OCI-LY3 (cell line): ENCODE data around the gene OXLD1.

ENCODE experiments used
- H2AFZ ChIP-seq: fragments of 200-600, 300-600 bp; shearing (Covaris generic); 2 replicates; pipeline ENCODE4 v1.6.0; 2014; ENCODE audit warnings: antibody characterized with exemption, low read depth, low read length
- H3K27ac ChIP-seq: fragments of 200-600, 300-600 bp; sonication (generic); 2 replicates; pipeline ENCODE4 v1.5.1; 2014; ENCODE audit warnings: mild to moderate bottlenecking, low read length, moderate library complexity, mixed read lengths
- H3K27me3 ChIP-seq: fragments of 200-600, 300-600 bp; sonication (generic); 2 replicates; pipeline ENCODE4 v1.6.1; 2014; ENCODE audit warnings: low read depth, low read length, mixed read lengths
- H3K36me3 ChIP-seq: fragments of 200-600, 300-600 bp; sonication (generic); replicated peaks from 2 replicates; pipeline ENCODE3; 2014; ENCODE audit warnings: low read depth, low read length, mixed read lengths
- H3K4me1 ChIP-seq: fragments of 300-600, 200-600 bp; sonication (generic); 2 replicates; pipeline ENCODE4 v1.6.1; 2014; ENCODE audit warnings: low read length, mixed read lengths
- H3K4me2 ChIP-seq: fragments of 200-600, 300-600 bp; sonication (generic); 2 replicates; pipeline ENCODE4 v1.6.1; 2014; ENCODE audit warnings: low read length, mixed read lengths
- H3K4me3 ChIP-seq: fragments of 300-600, 200-600 bp; sonication (generic); 2 replicates; pipeline ENCODE4 v1.5.1; 2014; ENCODE audit warnings: antibody characterized with exemption, mild to moderate bottlenecking, low read length, moderate library complexity
- H3K79me2 ChIP-seq: fragments of 300-600, 200-600 bp; shearing (Covaris generic); 2 replicates; pipeline ENCODE4 v1.6.1; 2014; ENCODE audit warnings: mild to moderate bottlenecking, low read length, mixed read lengths
- H3K9ac ChIP-seq: fragments of 300-600, 200-600 bp; shearing (Covaris generic); 2 replicates; pipeline ENCODE4 v1.6.0; 2014; ENCODE audit warnings: mild to moderate bottlenecking, low read length, moderate library complexity
- H3K9me3 ChIP-seq: fragments of 200-600, 300-600 bp; shearing (Covaris generic); 2 replicates; pipeline ENCODE4 v1.6.1; 2014; ENCODE audit warnings: low read length, mixed read lengths; ENCODE audit not compliant: insufficient read depth
- H4K20me1 ChIP-seq: fragments of 200-600, 300-600 bp; sonication (generic); 2 replicates; pipeline ENCODE4 v1.6.1; 2016; ENCODE audit warnings: low read length, mixed read lengths; ENCODE audit not compliant: insufficient read depth
- CTCF ChIP-seq: fragments of 200-600, 300-600 bp; sonication (generic); IDR thresholded peaks from 2 replicates; pipeline ENCODE4 v1.5.1; 2014; ENCODE audit warnings: antibody characterized with exemption, low read length, low read depth
- EZH2phosphoT487 ChIP-seq: fragments of 200-600 bp; shearing (Covaris generic); IDR thresholded peaks from 2 replicates; pipeline ENCODE4 v1.6.1; 2018; ENCODE audit warnings: antibody characterized with exemption, mixed run types, low read depth

Gene OXLD1

GRCh38 chr17:81655378-81656117 lies 10.9 kb downstream of the OXLD1 start:
- no peaks in the 10 kb centered on the region for H3K9me3 ChIP-seq
- no peaks in the 10 kb centered on the region for H3K36me3 ChIP-seq
- no peaks in the 10 kb centered on the region for H3K79me2 ChIP-seq
- no peak for TF ChIP-seq CTCF
- no peak for TF ChIP-seq EZH2phosphoT487
- peaks cover 8% of the 10 kb centered on the region for H3K4me1 ChIP-seq
- H3K27me3 ChIP-seq, result no peaks in the 10 kb centered on the region
- H3K27ac ChIP-seq, result no peak overlapping the region
- no peak overlapping the region for H3K4me2 ChIP-seq
- no peak overlapping the region for H3K4me3 ChIP-seq
- H3K9ac ChIP-seq, result no peak overlapping the region
- no peak overlapping the region for H2AFZ ChIP-seq
- no peaks in the 10 kb centered on the region for H4K20me1 ChIP-seq

GRCh38 chr17:81652906-81653771 lies 13.3 kb downstream of the OXLD1 start:
- Histone ChIP-seq H3K9me3 (no peaks in the 10 kb centered on the region), H3K4me3 (no peak overlapping the region), H3K27ac (no peak overlapping the region), H3K4me1 (0 out of 2 replicates have a peak, but pooled peaks cover 2% of the 10 kb centered on the region), H4K20me1 (no peaks in the 10 kb centered on the region), H3K27me3 (no peaks in the 10 kb centered on the region), H2AFZ (no peak overlapping the region), H3K79me2 (no peaks in the 10 kb centered on the region), H3K9ac (no peak overlapping the region), H3K36me3 (no peaks in the 10 kb centered on the region), H3K4me2 (no peak overlapping the region)
- no peak for TF ChIP-seq EZH2phosphoT487
- TF ChIP-seq CTCF, result no peak

DNA sequence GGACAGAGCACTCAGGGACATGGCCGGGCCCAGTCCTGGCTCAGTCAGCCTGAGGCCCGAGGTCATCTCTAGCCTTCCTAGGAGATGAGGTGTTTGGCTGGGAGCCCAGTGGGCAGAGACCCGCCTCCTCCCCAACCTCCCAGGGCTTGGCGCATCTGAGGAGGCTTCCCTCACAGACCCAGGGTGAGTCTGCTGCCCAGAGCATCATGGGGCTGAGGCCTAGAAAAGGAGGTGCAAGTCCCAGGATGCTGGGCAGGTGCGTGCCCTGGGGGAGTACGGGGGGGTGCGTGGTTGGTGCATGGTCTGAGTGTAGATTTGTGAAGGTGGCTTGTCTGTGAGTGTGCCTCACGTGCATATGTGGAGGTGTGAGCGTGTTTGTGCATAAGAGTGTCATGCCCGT lies 14.7 kb downstream of the OXLD1 start:
- Histone ChIP-seq H3K9ac (no peak overlapping the region), H4K20me1 (no peaks in the 10 kb centered on the region), H3K27ac (no peak overlapping the region), H2AFZ (no peak overlapping the region), H3K4me1 (0 out of 2 replicates have a peak, but pooled peaks cover 2% of the 10 kb centered on the region), H3K27me3 (no peaks in the 10 kb centered on the region), H3K4me3 (no peak overlapping the region), H3K9me3 (no peaks in the 10 kb centered on the region), H3K79me2 (no peaks in the 10 kb centered on the region), H3K36me3 (no peaks in the 10 kb centered on the region), H3K4me2 (no peak overlapping the region)
- TF ChIP-seq CTCF (no peak), EZH2phosphoT487 (no peak)

DNA sequence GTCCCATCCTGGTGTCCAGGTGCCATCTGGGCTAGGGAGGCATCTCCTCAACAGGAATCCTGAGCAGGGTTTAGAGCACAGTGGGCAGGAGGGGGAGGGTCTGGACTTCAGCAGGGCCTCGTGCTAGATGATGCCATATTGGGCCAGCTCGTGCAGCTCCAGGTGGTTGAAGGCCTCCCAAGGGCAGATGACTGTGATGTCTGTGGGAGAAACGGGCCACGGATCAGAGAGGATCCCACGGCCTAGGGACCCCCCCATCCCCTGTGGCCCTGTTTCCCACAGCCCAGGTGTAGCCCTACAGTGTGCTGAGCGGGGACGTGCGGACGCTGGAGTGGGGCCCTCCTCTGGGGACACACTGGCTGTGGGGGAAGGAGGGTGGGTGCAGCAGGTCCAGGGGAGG lies 15.5 kb downstream of the OXLD1 start:
- Histone ChIP-seq H3K9me3 (no peaks in the 10 kb centered on the region), H2AFZ (no peak overlapping the region), H4K20me1 (no peaks in the 10 kb centered on the region), H3K36me3 (no peaks in the 10 kb centered on the region), H3K27me3 (no peaks in the 10 kb centered on the region), H3K79me2 (no peaks in the 10 kb centered on the region), H3K4me3 (no peak overlapping the region), H3K4me1 (0 out of 2 replicates have a peak, but pooled peaks cover 2% of the 10 kb centered on the region), H3K4me2 (no peak overlapping the region), H3K9ac (no peak overlapping the region), H3K27ac (no peak overlapping the region)
- no peak for TF ChIP-seq CTCF
- no peak for TF ChIP-seq EZH2phosphoT487
